ENCODE data around the gene PEX6.

PEX6 gene

GRCh38 chr6:43013097-43013842 lies 34.3 kb upstream of the PEX6 start:
- H3K4me3 ChIP-seq (ENCODE audit: low read depth, low read length): peak overlapping the region; percentile 77
- TF ChIP-seq CTCF (IDR thresholded peaks at IDR 0.05; ENCODE audit: low read depth, low read length, missing control alignments): no peak
- peak; percentile 25 for DNase-seq (ENCODE audit: low read depth)

- no peak for DNase-seq (ENCODE audit: low read depth)
- H3K4me3 ChIP-seq (ENCODE audit: low read depth, low read length): peak overlapping the region; percentile 77; the same call in 1 of the 2 replicates
- TF ChIP-seq CTCF (IDR thresholded peaks at IDR 0.05; ENCODE audit: low read depth, low read length, missing control alignments): no peak
Observed at GRCh38 chr6:43012364-43012763, 33.4 kb upstream of the PEX6 start.

- no peak overlapping the region for H3K4me3 ChIP-seq (ENCODE audit: low read depth, low read length)
- TF ChIP-seq CTCF (IDR thresholded peaks at IDR 0.05; ENCODE audit: low read depth, low read length, missing control alignments): no peak
- DNase-seq (ENCODE audit: low read depth): no peak
Observed at GRCh38 chr6:43011207-43011606, 32.2 kb upstream of the PEX6 start.

GRCh38 chr6:43009124-43009523 lies 30.1 kb upstream of the PEX6 start:
- TF ChIP-seq CTCF (IDR thresholded peaks at IDR 0.05; ENCODE audit: low read depth, low read length, missing control alignments): peak; percentile 72
- no peak for DNase-seq (ENCODE audit: low read depth)
- no peak overlapping the region for H3K4me3 ChIP-seq (ENCODE audit: low read depth, low read length)

- TF ChIP-seq CTCF (IDR thresholded peaks at IDR 0.05; ENCODE audit: low read depth, low read length, missing control alignments): no peak
- no peak for DNase-seq (ENCODE audit: low read depth)
- no peak overlapping the region for H3K4me3 ChIP-seq (ENCODE audit: low read depth, low read length)
Observed at GRCh38 chr6:43007126-43007525, 28.1 kb upstream of the PEX6 start.

- TF ChIP-seq CTCF (IDR thresholded peaks at IDR 0.05; ENCODE audit: low read depth, low read length, missing control alignments): no peak
- no peak overlapping the region for H3K4me3 ChIP-seq (ENCODE audit: low read depth, low read length)
- DNase-seq (ENCODE audit: low read depth): no peak
Observed at GRCh38 chr6:43006251-43006650, 27.3 kb upstream of the PEX6 start.

GRCh38 chr6:43005844-43006243 lies 26.9 kb upstream of the PEX6 start:
- TF ChIP-seq CTCF (IDR thresholded peaks at IDR 0.05; ENCODE audit: low read depth, low read length, missing control alignments): no peak
- no peak overlapping the region for H3K4me3 ChIP-seq (ENCODE audit: low read depth, low read length)
- DNase-seq (ENCODE audit: low read depth): no peak
